ENCODE results near the gene MRPL36. TPM values are rescaled to one million over a fixed set of nuclear protein-coding genes. Genes with fewer than 3 reads are reported as not detected.
A peak's percentile ranks its signal among the peaks of the same experiment; 100 is the strongest.

Gene MRPL36
- total RNA-seq, 1 experiment from 2014 or later, result 79.9 TPM

GRCh38 chr5:1792842-1793266 is 6.8 kb downstream of the MRPL36 start:
- peaks cover 22% of the 10 kb centered on the region for H3K4me1 ChIP-seq (ENCODE audit: control insufficient read depth, insufficient read depth, low read length)
- POLR2A ChIA-PET, result no interaction called here
- intact Hi-C loops (cut with micrococcal nuclease; ENCODE audit: unreplicated experiment), result no loop called here

GRCh38 chr5:1791176-1791575 is 8.5 kb downstream of the MRPL36 start:
- in situ Hi-C loops (cut with HindIII; ENCODE audit: low pct_unique_long_range_greater_than_20kb, low sequenced_read_pairs), result no loop called here
- intact Hi-C loops (cut with micrococcal nuclease; ENCODE audit: unreplicated experiment), result no loop called here
- H3K4me1 ChIP-seq (ENCODE audit: control insufficient read depth, insufficient read depth, low read length), result peaks cover 22% of the 10 kb centered on the region

More at GRCh38 chr5:1792842-1793266, 6.8 kb downstream of the MRPL36 start:
- in situ Hi-C loops (cut with HindIII; ENCODE audit: low pct_unique_long_range_greater_than_20kb, low sequenced_read_pairs), result no loop called here
- BruUV-seq (replicated peaks), result no TSS peak
- 0 out of 2 replicates have a peak, but pooled peaks cover 2% of the 10 kb centered on the region for H3K36me3 ChIP-seq (ENCODE audit: control insufficient read depth, insufficient read depth, low read length)
- no peak for TF ChIP-seq SIN3A (IDR thresholded peaks at IDR 0.05; ENCODE audit: borderline replicate concordance, insufficient read depth, low read depth, low read length)
- TF ChIP-seq POLR2AphosphoS5 (IDR thresholded peaks at IDR 0.05; ENCODE audit: low read depth, low read length), result no peak; the same call in 1 of the 2 replicates
- no peak for TF ChIP-seq TCF7L2 (IDR thresholded peaks at IDR 0.05; ENCODE audit: low read depth, low read length)
- no peak for TF ChIP-seq CTCF (IDR thresholded peaks at IDR 0.05)
- no peak for TF ChIP-seq REST (IDR thresholded peaks at IDR 0.05; ENCODE audit: insufficient read depth in 1 of 2, low read depth in 2 of 2, low read length in 1 of 2)
- CTCF ChIA-PET, result no interaction called here
- no peaks in the 10 kb centered on the region for H3K9me3 ChIP-seq (ENCODE audit: control insufficient read depth, insufficient read depth, low read depth, low read length)
- H3K4me3 ChIP-seq (ENCODE audit: low read depth in 2 of 2, low read length in 2 of 2), result no peak overlapping the region
- ATAC-seq (peak; percentile 31; the same call in 1 of the 2 replicates), DNase-seq (ENCODE audit: low read depth, low spot score) (no peak)
- H3K27me3 ChIP-seq (ENCODE audit: control insufficient read depth, insufficient read depth, low read length), result no peaks in the 10 kb centered on the region
- H3K27ac ChIP-seq (ENCODE audit: low read length), result no peak overlapping the region; the same call in 1 of the 2 replicates

More at GRCh38 chr5:1791176-1791575, 8.5 kb downstream of the MRPL36 start:
- ChIA-PET CTCF (no interaction called here), POLR2A (no interaction called here)
- Histone ChIP-seq H3K27ac (ENCODE audit: low read length) (no peak overlapping the region), H3K4me3 (ENCODE audit: low read depth in 2 of 2, low read length in 2 of 2) (no peak overlapping the region), H3K36me3 (ENCODE audit: control insufficient read depth, insufficient read depth, low read length) (no peaks in the 10 kb centered on the region), H3K9me3 (ENCODE audit: control insufficient read depth, insufficient read depth, low read depth, low read length) (no peaks in the 10 kb centered on the region), H3K27me3 (ENCODE audit: control insufficient read depth, insufficient read depth, low read length) (no peaks in the 10 kb centered on the region)
- ATAC-seq (no peak), DNase-seq (ENCODE audit: low read depth, low spot score) (no peak)
- TF ChIP-seq REST (IDR thresholded peaks at IDR 0.05; ENCODE audit: insufficient read depth in 1 of 2, low read depth in 2 of 2, low read length in 1 of 2), result no peak
- TF ChIP-seq CTCF (IDR thresholded peaks at IDR 0.05), result no peak
- TF ChIP-seq TCF7L2 (IDR thresholded peaks at IDR 0.05; ENCODE audit: low read depth, low read length), result no peak
- no peak for TF ChIP-seq SIN3A (IDR thresholded peaks at IDR 0.05; ENCODE audit: borderline replicate concordance, insufficient read depth, low read depth, low read length)
- no peak for TF ChIP-seq POLR2AphosphoS5 (IDR thresholded peaks at IDR 0.05; ENCODE audit: low read depth, low read length)
- BruUV-seq (replicated peaks), result no TSS peak
